Adrenal gland (tissue), 5 donors: ENCODE results near the gene PROSER2.

Source experiments
- CTCF ChIP-seq, 6 experiments: fragments of 450-650 bp in 4 of 6; fragments of 200-600 bp in 2 of 6; sonication (generic) in 1 of 6; IDR thresholded peaks; 1 replicate in 5 of 6; 2 replicates in 1 of 6; pipeline versions ENCODE4 v1.5.1 to v1.8.0; 2016 to 2021; ENCODE audit warnings: antibody characterized with exemption in 6 of 6, mild to moderate bottlenecking in 2 of 6, moderate library complexity in 1 of 6
- POLR2A ChIP-seq, 2 donors: fragments of 450-650 bp; IDR thresholded peaks; one replicate each; pipeline ENCODE4 v1.6.1; 2017; ENCODE audit warnings: antibody characterized with exemption in 2 of 2, mild to moderate bottlenecking in 2 of 2, moderate library complexity in 1 of 2
- donor health status: DM: no; HTN: no; CAD: no.

GRCh38 chr10:11879387-11880094 is 56.4 kb downstream of the PROSER2 start:
- TF ChIP-seq CTCF (IDR thresholded peaks at IDR 0.05), result no peak
- no peak for TF ChIP-seq POLR2A (IDR thresholded peaks at IDR 0.05)
